COR-L47 (cell line): ENCODE results near the gene ZNF446.
"Not testable (repeated sequence)": the region's sequence is repeated elsewhere in the genome, so short reads cannot be mapped to it uniquely, and the experiment has no call there.

Experiments used
- DNase-seq: peaks from one replicate; lab custom pipeline; 2025; lab: John Stamatoyannopoulos, UW

The ZNF446 gene

GRCh38 chr19:58475714-58476497 is at the start of gene ZNF446:
Gene ZNF446 (plus strand): TSS chr19:58476352. CDS start chr19:58477219, 867 bp downstream.
- DNase-seq, result peak; percentile 95

GRCh38 chr19:58428617-58429016 is 47.5 kb upstream of the ZNF446 start:
- DNase-seq, result no peak

DNA sequence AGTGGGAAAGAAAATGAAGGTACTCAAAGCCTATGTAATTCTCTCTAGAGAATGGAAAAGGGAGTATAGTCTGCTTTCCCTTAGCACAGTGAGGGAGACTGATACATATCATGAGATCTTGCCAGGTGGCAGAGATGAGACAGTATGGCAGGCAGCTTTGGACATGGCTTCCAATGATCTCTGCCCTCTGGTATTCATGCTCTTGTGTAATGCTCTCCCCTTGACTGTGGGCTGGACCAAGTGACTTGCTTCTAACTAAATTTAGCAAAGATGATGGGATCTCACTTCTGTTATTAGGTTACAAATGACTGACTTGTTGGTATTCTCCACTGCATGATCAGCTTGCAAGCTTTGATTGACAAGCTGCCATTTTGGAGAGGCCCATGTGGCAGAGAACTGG is 46.4 kb upstream of the ZNF446 start:
- DNase-seq, result no peak

GRCh38 chr19:58434217-58434616 is 41.9 kb upstream of the ZNF446 start:
- DNase-seq, result no peak

GRCh38 chr19:58439576-58440554 is 36.3 kb upstream of the ZNF446 start, which contains the start of gene ZNF132:
Gene ZNF132 (minus strand): TSS chr19:58440153. CDS start chr19:58439821, 332 bp downstream.
- peak; percentile 100 for DNase-seq

DNA sequence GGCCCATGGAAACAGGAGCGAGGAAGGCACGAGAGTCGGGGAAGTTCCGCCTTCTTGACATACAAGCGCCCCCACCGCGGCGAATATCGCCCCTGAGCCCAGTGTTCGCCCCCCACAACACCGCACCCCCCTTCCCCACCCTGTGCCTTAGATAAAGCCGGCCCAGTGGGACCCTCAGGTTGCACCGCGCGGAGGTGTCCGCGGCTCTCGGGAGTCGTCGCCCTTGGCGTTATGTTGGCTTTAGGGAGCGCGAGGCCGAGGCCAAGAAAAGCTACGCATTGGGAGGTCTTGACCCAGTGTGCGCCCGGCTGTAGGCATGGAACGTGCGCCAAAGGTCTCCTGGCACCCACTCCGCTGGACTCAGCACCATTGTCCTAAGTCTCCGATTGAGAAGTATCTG is 35.6 kb upstream of the ZNF446 start:
- no peak for DNase-seq

DNA sequence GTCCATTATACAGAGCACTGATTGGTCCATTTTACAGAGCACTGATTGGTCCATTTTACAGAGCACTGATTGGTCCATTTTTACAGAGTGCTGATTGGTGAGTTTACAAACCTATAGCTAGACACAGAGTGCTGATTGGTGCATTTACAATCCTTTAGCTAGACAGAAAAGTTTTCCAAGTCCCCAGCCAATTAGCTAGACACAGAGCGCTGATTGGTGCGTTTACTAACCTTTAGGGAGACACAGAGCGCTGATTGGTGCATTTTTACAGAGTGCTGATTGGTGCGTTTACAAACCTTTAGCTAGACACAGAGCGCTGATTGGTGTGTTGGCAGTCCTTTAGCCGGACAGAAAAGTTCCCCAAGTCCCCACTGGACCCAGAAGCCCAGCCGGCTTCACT is 33.2 kb upstream of the ZNF446 start:
- not testable (repeated sequence) for DNase-seq

- DNase-seq, result not testable (repeated sequence)
These were observed 27.3 kb upstream of the ZNF446 start for GRCh38 chr19:58448860-58449259.

DNA sequence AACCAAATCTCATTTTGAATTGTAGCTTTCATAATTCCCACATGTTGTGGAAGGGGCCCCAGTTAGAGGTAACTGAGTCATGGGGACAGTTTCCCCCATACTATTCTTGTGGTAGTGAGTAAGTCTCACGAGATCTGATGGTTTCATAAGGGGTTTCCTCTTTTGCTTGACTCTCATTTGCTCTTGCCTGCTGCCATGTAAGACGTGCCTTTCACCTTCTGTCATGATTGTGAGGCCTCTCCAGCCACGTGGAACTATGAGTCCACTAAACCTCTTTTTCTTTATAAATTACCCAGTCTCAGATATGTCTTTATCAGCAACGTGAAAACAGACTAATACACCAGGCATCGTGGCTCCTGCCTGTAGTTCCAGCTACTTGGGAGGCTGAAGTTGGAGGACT is 26.2 kb upstream of the ZNF446 start:
- DNase-seq, result not testable (repeated sequence)

DNA sequence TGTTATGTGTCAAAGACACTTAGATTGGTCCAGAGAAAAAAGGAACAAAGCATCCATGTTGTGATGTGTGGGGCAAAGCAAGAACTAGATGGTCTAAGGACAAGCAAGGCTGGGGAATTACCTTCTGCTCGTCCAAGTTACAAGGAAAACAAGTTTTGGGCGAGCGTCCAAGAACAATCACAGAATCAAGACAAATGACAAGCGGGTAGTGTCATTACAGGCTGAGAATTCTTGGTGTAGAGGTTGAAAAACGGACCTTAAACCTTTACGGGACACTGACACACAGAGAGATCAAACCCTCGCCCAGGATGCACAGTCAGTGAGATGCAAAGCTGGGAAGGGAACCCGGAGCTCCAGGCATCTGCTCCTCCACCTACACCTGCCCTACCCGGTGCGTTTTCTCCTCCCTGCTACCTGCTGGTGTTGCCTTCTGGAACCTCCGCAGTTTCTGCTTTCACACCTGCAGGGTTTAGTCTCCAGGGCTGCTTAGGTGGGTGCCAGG is 25.2 kb upstream of the ZNF446 start:
- peak; percentile 60 for DNase-seq

DNA sequence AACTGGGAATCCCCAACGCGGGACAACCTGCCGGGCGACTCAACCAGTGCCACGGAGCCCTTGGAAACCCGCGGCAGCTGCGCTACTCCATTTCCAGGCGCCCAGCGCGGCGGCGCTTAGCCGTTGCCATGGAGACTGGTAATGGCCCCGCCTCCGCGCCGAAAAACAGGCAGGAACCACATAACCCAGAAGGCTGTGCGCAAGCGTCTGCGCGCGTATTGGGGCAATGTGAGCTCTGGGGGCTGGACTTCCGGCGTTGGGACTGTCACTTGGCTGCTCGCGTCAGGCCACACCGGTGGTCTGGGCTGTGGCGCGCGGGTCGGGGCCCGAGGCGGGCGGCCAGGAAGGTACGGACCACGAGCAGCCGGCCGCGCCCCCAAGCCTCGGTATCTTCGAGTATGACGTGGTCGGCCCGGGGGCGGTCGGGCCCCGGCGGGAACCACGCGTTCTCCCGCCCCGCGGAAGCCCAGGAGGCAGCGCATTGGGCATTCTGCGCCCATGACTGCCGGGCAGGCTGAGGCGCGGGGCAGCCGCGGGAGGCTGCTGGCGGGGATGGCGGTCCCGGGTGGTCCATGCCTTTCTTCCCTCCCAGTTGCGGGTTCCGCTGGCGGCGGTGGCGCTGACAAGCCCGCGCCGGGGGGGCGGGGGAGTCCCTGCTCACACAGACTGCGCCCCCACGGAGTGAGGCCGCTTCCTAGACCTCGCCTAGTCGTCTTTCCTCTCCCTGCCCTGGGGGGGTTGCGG is 24.6 kb upstream of the ZNF446 start, which contains the start of gene ZNF324B:
Gene ZNF324B (plus strand): TSS at position 265 of the 744 bp plus-strand sequence. CDS start 2,080 bp downstream, outside the sequence.
- peak; percentile 97 for DNase-seq

DNA sequence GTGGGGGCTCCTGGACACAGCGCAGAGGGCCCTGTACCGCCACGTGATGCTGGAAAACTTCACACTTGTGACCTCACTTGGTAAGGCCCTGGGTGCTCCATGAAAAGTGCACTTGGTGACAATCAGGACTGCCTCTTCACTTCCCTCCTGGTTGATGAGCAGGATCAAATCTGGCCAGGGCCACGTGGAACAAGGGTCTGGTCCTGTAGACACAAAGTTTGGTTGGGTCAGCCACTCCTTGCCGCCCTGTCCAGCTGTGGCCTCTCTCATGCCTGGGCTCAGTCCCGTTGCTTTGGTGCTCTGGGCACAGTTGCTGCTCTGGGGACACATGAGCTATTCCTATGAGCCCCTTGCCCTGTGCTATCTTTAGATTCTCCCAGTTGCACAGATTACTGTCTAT is 22.4 kb upstream of the ZNF446 start:
- DNase-seq, result no peak

DNA sequence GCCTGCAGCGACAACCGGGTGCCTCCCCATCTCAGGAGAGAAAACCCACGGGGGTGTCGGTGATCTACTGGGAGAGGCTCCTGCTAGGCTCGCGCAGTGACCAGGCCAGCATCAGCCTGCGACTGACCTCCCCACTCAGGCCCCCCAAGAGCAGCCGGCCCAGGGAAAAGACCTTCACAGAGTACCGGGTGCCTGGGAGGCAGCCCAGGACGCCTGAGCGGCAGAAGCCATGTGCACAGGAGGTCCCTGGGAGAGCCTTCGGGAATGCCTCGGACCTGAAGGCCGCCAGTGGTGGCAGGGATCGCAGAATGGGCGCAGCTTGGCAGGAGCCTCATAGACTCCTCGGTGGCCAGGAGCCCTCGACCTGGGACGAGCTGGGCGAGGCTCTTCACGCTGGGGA is 20.8 kb upstream of the ZNF446 start:
- no peak for DNase-seq

DNA sequence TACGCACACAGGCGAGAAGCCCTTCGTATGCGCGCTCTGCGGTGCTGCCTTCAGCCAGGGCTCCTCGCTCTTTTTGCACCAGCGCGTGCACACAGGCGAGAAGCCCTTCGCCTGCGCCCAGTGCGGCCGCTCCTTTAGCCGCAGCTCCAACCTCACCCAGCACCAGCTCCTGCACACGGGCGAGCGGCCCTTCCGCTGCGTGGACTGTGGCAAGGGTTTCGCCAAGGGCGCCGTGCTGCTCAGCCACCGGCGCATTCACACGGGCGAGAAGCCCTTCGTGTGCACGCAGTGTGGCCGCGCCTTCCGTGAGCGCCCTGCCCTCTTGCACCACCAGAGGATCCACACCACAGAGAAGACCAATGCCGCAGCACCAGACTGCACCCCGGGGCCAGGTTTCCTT is 20.0 kb upstream of the ZNF446 start:
- no peak for DNase-seq

- no peak for DNase-seq
These were observed 16.1 kb upstream of the ZNF446 start for GRCh38 chr19:58460039-58460438.

DNA sequence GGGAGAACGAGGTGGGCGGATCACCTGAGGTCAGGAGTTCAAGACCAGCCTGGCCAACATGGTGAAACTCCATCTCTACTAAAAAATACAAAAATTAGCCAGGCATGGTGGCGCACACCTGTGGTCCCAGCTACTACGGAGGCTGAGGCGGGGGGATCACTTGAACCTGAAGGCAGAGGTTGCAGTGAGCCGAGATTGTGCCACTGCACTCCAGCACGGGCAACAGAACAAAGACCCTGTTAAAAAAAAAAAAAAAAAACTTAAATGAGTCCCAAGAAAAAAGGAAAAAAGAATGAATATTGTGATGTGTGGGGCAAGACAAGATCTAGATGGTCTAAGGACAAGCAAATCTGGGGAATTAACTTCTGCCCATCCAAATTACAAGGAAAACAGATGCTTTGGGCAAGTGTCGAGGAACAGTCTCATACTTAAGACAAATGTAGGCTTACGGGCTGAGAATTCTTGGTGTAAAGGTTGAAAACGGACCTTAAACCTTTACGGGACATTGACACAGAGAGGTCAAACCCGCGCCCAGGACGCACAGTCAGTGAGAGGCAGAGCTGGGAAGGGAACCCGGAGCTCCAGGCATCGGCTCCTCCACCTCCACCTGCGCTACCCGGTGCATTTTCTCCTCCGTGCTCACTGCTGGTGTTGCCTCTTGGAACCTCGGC is 9.9 kb upstream of the ZNF446 start:
- no peak for DNase-seq

GRCh38 chr19:58466760-58467589 is 9.2 kb upstream of the ZNF446 start, which contains the start of gene ZNF324:
Gene ZNF324 (plus strand): TSS chr19:58467080. CDS start chr19:58469186, 2,106 bp downstream.
- DNase-seq, result peak; percentile 98

GRCh38 chr19:58468216-58468839 is 7.8 kb upstream of the ZNF446 start:
- DNase-seq, result no peak

DNA sequence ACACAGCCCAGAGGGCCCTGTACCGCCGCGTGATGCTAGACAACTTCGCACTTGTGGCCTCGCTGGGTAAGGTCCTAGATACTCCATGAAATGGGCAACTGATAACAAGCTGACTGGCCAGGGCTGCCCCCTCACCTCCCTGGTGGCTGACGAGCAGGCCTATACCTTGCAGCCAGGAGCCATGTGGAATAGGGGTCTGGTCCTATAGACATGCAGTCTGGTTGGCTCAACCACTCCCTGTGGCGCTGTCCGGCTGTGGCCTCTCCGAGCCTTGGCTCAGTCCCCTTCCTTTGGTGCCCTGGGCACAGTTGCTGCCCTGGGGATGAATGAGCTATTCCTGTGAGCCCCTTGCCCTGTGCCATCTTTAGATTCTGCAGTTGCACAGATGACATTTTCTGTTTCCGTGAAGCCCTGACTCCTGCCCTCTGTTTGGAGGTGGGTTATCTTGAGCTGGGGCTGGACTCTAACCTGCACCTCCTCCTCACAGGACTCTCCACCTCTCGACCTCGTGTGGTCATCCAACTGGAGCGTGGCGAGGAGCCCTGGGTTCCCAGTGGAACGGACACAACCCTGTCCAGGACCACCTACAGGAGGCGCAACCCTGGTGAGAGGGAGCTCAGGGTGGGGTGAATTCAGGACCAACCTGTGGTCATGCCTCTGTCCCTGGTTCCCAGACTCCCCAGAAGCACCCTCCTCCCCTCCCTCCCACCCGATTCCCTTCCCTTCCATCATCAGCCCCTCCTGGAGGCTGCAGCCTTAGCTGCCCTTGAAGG is 6.7 kb upstream of the ZNF446 start:
- no peak for DNase-seq
